Thyroid gland (tissue), 4 donors: ENCODE measurements around the gene CEP131. TPM values are rescaled to one million over a fixed set of nuclear protein-coding genes. Genes with fewer than 3 reads are reported as not detected.

Experiments
- DNase-seq, 2 donors: peaks; one replicate each; pipeline ENCODE4 v3.0.0-alpha.2; 2019
- H3K27ac ChIP-seq, 3 donors: fragments of 200-600 bp; sonication (generic); 1 replicate in 2 of 3; 2 replicates in 1 of 3; pipeline ENCODE4 v1.5.1; 2016 to 2019; ENCODE audit warnings: mild to moderate bottlenecking in 1 of 3, moderate library complexity in 1 of 3
- H3K27me3 ChIP-seq: fragments of 200-600 bp; sonication (generic); one replicate; pipeline ENCODE4 v1.5.1; 2019
- H3K36me3 ChIP-seq, 2 donors: fragments of 200-600 bp; sonication (generic); one replicate each; pipeline ENCODE4 v1.5.1; 2016 to 2019
- H3K4me1 ChIP-seq, 2 donors: fragments of 200-600 bp; sonication (generic); one replicate each; pipeline ENCODE4 v1.5.1; 2017 to 2019
- H3K4me3 ChIP-seq, 3 donors: fragments of 200-600 bp; sonication (generic); replicated peaks in 1 of 3; 1 replicate in 2 of 3; 2 replicates in 1 of 3; pipeline ENCODE4 v1.5.1; 2016; ENCODE audit warnings: mild to moderate bottlenecking in 1 of 3
- H3K9me3 ChIP-seq: fragments of 200-600 bp; sonication (generic); one replicate; pipeline ENCODE4 v1.5.1; 2017
- CTCF ChIP-seq, 6 experiments: fragments of 200-600 bp in 3 of 6; fragments of 450-650 bp in 3 of 6; sonication (generic) in 3 of 6; IDR thresholded peaks; one replicate each; pipeline ENCODE4 v1.5.1; 2016 to 2019; ENCODE audit warnings: antibody characterized with exemption in 6 of 6, mild to moderate bottlenecking in 2 of 6, inconsistent platforms in 1 of 6, moderate library complexity in 1 of 6
- POLR2A ChIP-seq, 2 donors: fragments of 450-650 bp; IDR thresholded peaks; one replicate each; pipeline ENCODE4 v1.6.1; 2017; ENCODE audit warnings: antibody characterized with exemption in 2 of 2, mild to moderate bottlenecking in 2 of 2, moderate library complexity in 1 of 2
- WGBS, 2 donors: methylation state at CpG; one replicate each; pipeline ENCODE4 v1.1.5; 2017; 5-methylcytosine and 5-hydroxymethylcytosine counted together
- intact Hi-C: fragments of 100-400 bp; cut with DNase I; formaldehyde crosslinking; loops from one replicate; pipeline ENCODE4 v1.15.1; 2023
- total RNA-seq, 4 donors: library from RNA; depleted of rRNA; stranded (reverse); fragments of >200 nt; gene quantifications; one replicate each; pipeline ENCODE4 v1.2.3, GENCODE V29; 2016

CEP131 gene
- 10 to 100 TPM in 1 of 4 donors, 1 to 10 TPM in 3; 6.9 to 12.0 (median 8.6) TPM for total RNA-seq

DNA sequence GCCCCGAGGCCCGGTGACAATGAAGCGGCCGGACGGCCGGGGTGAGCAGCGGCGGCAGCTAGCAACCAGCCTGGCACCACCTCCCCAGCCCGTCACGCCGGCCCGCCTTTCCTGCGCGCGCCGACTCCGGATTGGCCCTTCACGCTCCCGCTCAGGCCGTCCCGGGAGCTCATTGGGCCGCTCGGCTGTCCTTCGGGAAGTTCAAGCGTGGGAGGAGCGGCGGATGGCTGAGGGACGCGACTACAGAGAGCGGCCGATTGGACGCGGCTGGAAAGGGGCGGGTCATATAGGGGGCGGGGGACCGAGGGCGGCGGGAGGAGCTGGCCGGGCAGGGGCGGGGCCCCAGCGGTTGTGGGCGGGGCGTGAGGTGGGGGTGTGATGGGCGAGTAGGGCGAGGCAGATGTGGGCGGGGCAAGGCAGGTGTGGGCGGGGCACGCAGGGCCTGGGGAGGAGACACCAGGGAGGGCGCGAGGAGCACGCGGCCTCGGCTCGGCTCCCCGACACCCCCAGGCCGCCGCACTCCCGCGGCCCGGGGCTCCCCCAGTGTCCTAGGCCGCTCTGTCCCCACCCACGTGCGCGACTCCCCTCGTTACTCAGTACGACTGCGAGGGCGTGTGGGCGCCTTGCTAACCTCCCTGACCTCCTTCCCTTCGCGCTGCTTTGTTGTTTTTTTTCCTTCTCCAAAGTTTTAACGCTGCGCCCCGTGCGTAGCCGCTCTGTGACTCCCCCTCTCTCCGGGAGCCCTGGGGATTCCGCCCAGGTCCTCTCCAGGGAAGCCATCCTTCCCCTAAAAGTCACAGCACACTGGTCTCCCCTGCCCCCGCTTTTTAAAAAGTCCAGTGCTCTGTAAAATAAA is at the start of gene CEP131:
TSS of gene CEP131 (minus strand) at position 60 of the 856 bp plus-strand sequence. CDS start 2,909 bp downstream, outside the sequence.
- Histone ChIP-seq H3K27ac (no peak within 1 kb of the TSS), H3K27me3 (no peaks in the 10 kb centered on the region), H3K4me1 (peaks cover 12 to 16% of the 10 kb centered on the region in 2 donors), H3K36me3 (peaks cover 0 to 3% of the 10 kb centered on the region in 2 donors), H3K4me3 (peak within 1 kb of the TSS in 2 of 3 donors; percentile 58 to 62), H3K9me3 (no peaks in the 10 kb centered on the region)
- peak; percentile 99 for DNase-seq
- intact Hi-C loops, result loop anchor here (10.0 kb wide), 1 partner anchor 188 kb away; the partner anchor contains the start of gene BAIAP2
- WGBS, 2 donors, result 4% methylated on average over 31 to 44 of the region's 79 CpGs
- TF ChIP-seq POLR2A (IDR thresholded peaks at IDR 0.05) (peak in 1 of 2 donors; percentile 39), CTCF (IDR thresholded peaks at IDR 0.05) (no peak)

- Histone ChIP-seq H3K4me1 (no peaks in the 10 kb centered on the region), H3K27me3 (no peaks in the 10 kb centered on the region), H3K9me3 (no peaks in the 10 kb centered on the region), H3K4me3 (no peak overlapping the region), H3K27ac (no peak overlapping the region), H3K36me3 (peaks cover 36 to 44% of the 10 kb centered on the region in 2 donors)
- intact Hi-C loops, result no loop called here
- WGBS, 2 donors, result 94 to 97% methylated on average over 7 to 11 of the region's 12 CpGs
- no peak for DNase-seq
- no peak for TF ChIP-seq CTCF (IDR thresholded peaks at IDR 0.05)
- TF ChIP-seq POLR2A (IDR thresholded peaks at IDR 0.05), result no peak
These were observed 48.5 kb upstream of the CEP131 start for GRCh38 chr17:81271226-81271625.

DNA sequence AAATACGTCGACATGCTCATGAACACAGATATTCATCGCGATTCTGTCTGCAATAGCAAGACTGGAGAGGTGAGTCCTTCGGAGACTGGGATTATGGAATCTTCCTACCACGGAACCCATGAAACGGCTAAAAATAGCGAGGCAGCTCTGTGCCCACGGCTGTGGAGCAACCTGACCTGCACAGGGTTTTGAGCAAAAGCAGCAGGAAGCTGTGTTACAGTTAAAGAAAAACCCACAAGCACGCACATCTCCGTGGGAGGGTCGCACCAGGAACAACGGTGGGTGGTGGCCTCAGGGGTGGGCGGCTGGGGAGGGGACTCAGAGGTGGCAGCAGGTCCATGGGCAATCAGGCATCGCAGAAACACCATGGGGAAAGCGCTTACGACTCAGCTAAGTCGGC is 47.5 kb upstream of the CEP131 start:
- no peaks in the 10 kb centered on the region for H3K4me1 ChIP-seq
- H3K4me3 ChIP-seq, result no peak overlapping the region
- DNase-seq, result no peak
- no peak overlapping the region for H3K27ac ChIP-seq
- 94 to 95% methylated on average over 18 of the region's 18 CpGs for WGBS, 2 donors
- H3K9me3 ChIP-seq, result no peaks in the 10 kb centered on the region
- H3K36me3 ChIP-seq, result peaks cover 30 to 44% of the 10 kb centered on the region in 2 donors
- intact Hi-C loops, result no loop called here
- H3K27me3 ChIP-seq, result no peaks in the 10 kb centered on the region
- TF ChIP-seq CTCF (IDR thresholded peaks at IDR 0.05) (no peak), POLR2A (IDR thresholded peaks at IDR 0.05) (no peak)

DNA sequence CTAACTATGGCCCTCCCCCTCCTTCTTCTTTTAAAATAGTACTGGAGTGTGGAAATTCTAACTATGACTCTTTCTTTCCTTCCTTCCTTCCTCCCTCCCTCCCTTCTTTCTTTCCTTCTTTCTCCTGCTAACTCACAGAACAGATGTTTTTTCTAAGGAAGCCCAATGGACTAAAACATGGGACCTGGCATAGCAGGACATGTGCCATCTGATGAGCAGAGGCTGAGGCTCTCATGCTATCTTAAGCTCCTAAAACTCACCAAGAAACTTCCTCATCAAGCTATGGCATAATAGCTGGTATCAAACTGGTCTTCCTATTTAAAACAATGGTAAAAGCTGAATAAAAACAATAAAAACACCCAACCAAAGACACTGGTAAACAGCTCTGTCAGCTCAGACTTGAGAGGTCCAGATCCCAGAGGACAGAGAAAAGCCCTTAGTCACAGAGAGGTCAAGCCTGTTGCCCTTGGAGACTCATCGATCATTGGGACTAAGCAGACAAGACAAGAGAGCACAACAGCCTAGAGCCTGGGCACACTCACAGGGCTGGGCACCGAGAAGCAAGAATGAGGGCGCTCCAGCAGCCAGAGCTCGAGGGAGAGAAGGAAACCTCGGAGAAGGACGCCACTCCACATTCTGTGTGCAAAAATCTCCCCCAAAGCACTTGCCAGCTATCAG is 44.8 kb upstream of the CEP131 start:
- Histone ChIP-seq H3K9me3 (no peaks in the 10 kb centered on the region), H3K4me3 (no peak overlapping the region), H3K4me1 (no peaks in the 10 kb centered on the region), H3K27me3 (no peaks in the 10 kb centered on the region), H3K36me3 (peaks cover 27 to 41% of the 10 kb centered on the region in 2 donors), H3K27ac (no peak overlapping the region)
- WGBS, 2 donors, result 90 to 93% methylated on average over 6 of the region's 6 CpGs
- no peak for DNase-seq
- no peak for TF ChIP-seq CTCF (IDR thresholded peaks at IDR 0.05)
- no peak for TF ChIP-seq POLR2A (IDR thresholded peaks at IDR 0.05)
- intact Hi-C loops, result no loop called here
